Measurements from ENCODE around the gene PXDC1.

- TF ChIP-seq, protein P1, sequence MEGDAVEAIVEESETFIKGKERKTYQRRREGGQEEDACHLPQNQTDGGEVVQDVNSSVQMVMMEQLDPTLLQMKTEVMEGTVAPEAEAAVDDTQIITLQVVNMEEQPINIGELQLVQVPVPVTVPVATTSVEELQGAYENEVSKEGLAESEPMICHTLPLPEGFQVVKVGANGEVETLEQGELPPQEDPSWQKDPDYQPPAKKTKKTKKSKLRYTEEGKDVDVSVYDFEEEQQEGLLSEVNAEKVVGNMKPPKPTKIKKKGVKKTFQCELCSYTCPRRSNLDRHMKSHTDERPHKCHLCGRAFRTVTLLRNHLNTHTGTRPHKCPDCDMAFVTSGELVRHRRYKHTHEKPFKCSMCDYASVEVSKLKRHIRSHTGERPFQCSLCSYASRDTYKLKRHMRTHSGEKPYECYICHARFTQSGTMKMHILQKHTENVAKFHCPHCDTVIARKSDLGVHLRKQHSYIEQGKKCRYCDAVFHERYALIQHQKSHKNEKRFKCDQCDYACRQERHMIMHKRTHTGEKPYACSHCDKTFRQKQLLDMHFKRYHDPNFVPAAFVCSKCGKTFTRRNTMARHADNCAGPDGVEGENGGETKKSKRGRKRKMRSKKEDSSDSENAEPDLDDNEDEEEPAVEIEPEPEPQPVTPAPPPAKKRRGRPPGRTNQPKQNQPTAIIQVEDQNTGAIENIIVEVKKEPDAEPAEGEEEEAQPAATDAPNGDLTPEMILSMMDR (IDR thresholded peaks at IDR 0.05 in 8 of 11, conservative IDR thresholded peaks at IDR 0.05 in 3 of 11): no peak
- no peak for TF ChIP-seq POLR2A (IDR thresholded peaks at IDR 0.05)
These were observed 27.4 kb upstream of the PXDC1 start for GRCh38 chr6:3778701-3779573.
